D721Med (cell line): ENCODE data around the gene TSPYL1.
A peak's percentile ranks its signal among the peaks of the same experiment; 100 is the strongest.

Experiments
- DNase-seq: peaks from one replicate; pipeline ENCODE4 v3.0.0; 2011; ENCODE audit warnings: low spot score; ENCODE audit not compliant: insufficient read length
- FAIRE-seq: peaks from 2 replicates; lab custom pipeline; 2011; peaks lifted over from hg19 to GRCh38; lab: Jason Lieb, UNC
- CTCF ChIP-seq: IDR thresholded peaks from 2 replicates; pipeline ENCODE4 v1.5.1; 2012; ENCODE audit warnings: mild to moderate bottlenecking, control low read depth; ENCODE audit not compliant: insufficient read depth; ENCODE audit errors: missing control alignments

The TSPYL1 gene

GRCh38 chr6:116258520-116258919, 21.2 kb downstream of the TSPYL1 start:
- DNase-seq (no peak), FAIRE-seq (no peak)
- TF ChIP-seq CTCF = no peak

GRCh38 chr6:116256694-116257093, 23.0 kb downstream of the TSPYL1 start:
- FAIRE-seq = no peak
- no peak for TF ChIP-seq CTCF
- no peak for DNase-seq

- no peak for TF ChIP-seq CTCF
- DNase-seq = no peak
- FAIRE-seq = no peak
These were observed 24.4 kb downstream of the TSPYL1 start for GRCh38 chr6:116255246-116255800.

GRCh38 chr6:116254297-116255056, 25.3 kb downstream of the TSPYL1 start:
- FAIRE-seq = no peak
- DNase-seq = no peak
- TF ChIP-seq CTCF = no peak

- FAIRE-seq (peak; percentile 72), DNase-seq (no peak)
- TF ChIP-seq CTCF = no peak
These were observed 26.0 kb downstream of the TSPYL1 start, which contains the start of gene TSPYL4 for GRCh38 chr6:116253505-116254296. TSPYL4 (minus strand) TSS chr6:116254075; CDS start chr6:116254008, 67 bp downstream.

- no peak for DNase-seq
- FAIRE-seq = no peak
- no peak for TF ChIP-seq CTCF
These were observed 26.6 kb downstream of the TSPYL1 start for GRCh38 chr6:116253188-116253504.
